Natural killer cell (primary cell): ENCODE measurements around the gene ARL8A. TPM values are rescaled to one million over a fixed set of nuclear protein-coding genes. Genes with fewer than 3 reads are reported as not detected.

ENCODE experiments used
- ATAC-seq, 3 donors: fragments of 150-1000 bp in 2 of 3; fragments of 200-7000 bp in 1 of 3; cut with Tn5 transposase; 1 replicate in 1 of 3; 2 replicates in 2 of 3; pipeline ENCODE4 v1.10.0; 2021; ENCODE audit warnings: mild to moderate bottlenecking in 2 of 3, moderate library complexity in 2 of 3
- DNase-seq, 2 donors: peaks; one replicate each; pipeline versions ENCODE4 v3.0.0 to v3.0.0-alpha.2; 2013 to 2021; ENCODE audit warnings: mixed read lengths in 1 of 2
- H3K27ac ChIP-seq: one replicate; pipeline ENCODE4 v1.5.1; 2013; ENCODE audit warnings: mild to moderate bottlenecking, low read length
- H3K27me3 ChIP-seq: one replicate; pipeline ENCODE4 v1.6.1; 2013; ENCODE audit warnings: low read length; ENCODE audit not compliant: control insufficient read depth, insufficient read depth
- H3K36me3 ChIP-seq: one replicate; pipeline ENCODE4 v1.6.1; 2013; ENCODE audit warnings: low read length; ENCODE audit not compliant: control insufficient read depth, insufficient read depth
- H3K4me1 ChIP-seq: one replicate; pipeline ENCODE4 v1.6.1; 2013; ENCODE audit warnings: low read length; ENCODE audit not compliant: control insufficient read depth, insufficient read depth
- H3K4me3 ChIP-seq: one replicate; pipeline ENCODE4 v1.5.1; 2013; ENCODE audit warnings: low read length
- H3K9me3 ChIP-seq: one replicate; pipeline ENCODE4 v1.6.1; 2013; ENCODE audit warnings: low read length; ENCODE audit not compliant: control insufficient read depth, insufficient read depth
- H3K27ac Mint-ChIP-seq, 2 donors: one replicate each; pipeline ENCODE4 v1.8.0; 2022; ENCODE audit warnings: mild to moderate bottlenecking in 2 of 2, mixed read lengths in 2 of 2, moderate library complexity in 1 of 2
- H3K27me3 Mint-ChIP-seq, 2 donors: one replicate each; pipeline ENCODE4 v1.8.0; 2022; ENCODE audit warnings: low read depth in 2 of 2, mixed read lengths in 2 of 2
- H3K36me3 Mint-ChIP-seq: one replicate; pipeline ENCODE4 v1.8.0; 2022; ENCODE audit warnings: mixed read lengths
- H3K4me1 Mint-ChIP-seq, 2 donors: one replicate each; pipeline ENCODE4 v1.8.0; 2022; ENCODE audit warnings: mixed read lengths in 2 of 2
- H3K4me3 Mint-ChIP-seq: one replicate; pipeline ENCODE4 v1.8.0; 2022; ENCODE audit warnings: mild to moderate bottlenecking, moderate library complexity, mixed read lengths
- H3K9me3 Mint-ChIP-seq, 2 donors: one replicate each; pipeline ENCODE4 v1.8.0; 2022; ENCODE audit warnings: mixed read lengths in 2 of 2
- WGBS: methylation state at CpG from one replicate; pipeline ENCODE4 v1.1.7; 2013; ENCODE audit warnings: missing lambda C conversion rate; ENCODE audit not compliant: insufficient coverage; 5-methylcytosine and 5-hydroxymethylcytosine counted together
- intact Hi-C: fragments of 100-400 bp; cut with micrococcal nuclease; formaldehyde crosslinking; loops from one replicate; pipeline ENCODE4 v1.14.2; 2022
- total RNA-seq, 4 donors: library from RNA; stranded (reverse); fragments of 120-200 nt in 1 of 4; gene quantifications; one replicate each; pipeline versions ENCODE4 v1.2.3 to v1.2.4, GENCODE V29; 2013 to 2022
- TF ChIP-seq, protein P1 (sequence below): fragments of 200-600 bp; IDR thresholded peaks from one replicate; pipeline ENCODE4 v1.8.0; 2022; ENCODE audit warnings: antibody characterized with exemption

ARL8A gene
- total RNA-seq, 3 donors from 2014 or later (not counting 1 experiment from before 2014, with no cell fraction given), result 109 to 120 (median 109) TPM

DNA sequence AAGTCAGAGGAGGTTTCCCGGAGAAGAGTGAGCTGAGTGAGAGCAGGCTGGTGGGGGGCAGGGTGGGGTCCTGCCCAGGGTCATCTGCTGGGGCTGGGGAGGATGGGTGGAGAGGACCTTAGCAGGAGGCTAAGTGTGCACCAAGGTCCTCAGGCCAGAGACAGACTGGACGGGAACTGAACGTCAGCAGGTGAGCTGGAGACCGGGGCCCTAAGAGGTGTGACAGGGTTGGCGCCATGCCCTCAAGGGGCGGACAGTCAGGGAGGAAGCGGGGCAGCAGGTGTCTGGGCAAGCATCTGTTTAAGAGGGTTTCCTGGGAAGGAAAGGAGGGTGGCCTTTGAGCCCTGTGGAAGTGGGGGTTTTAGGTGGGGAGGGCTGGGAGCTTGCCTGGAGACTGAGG, 29.5 kb upstream of the ARL8A start:
- DNase-seq, result no peak
- 85% methylated on average over 7 of the region's 7 CpGs for whole genome bisulfite sequencing
- no peaks in the 10 kb centered on the region for H3K9me3 Mint-ChIP-seq

DNA sequence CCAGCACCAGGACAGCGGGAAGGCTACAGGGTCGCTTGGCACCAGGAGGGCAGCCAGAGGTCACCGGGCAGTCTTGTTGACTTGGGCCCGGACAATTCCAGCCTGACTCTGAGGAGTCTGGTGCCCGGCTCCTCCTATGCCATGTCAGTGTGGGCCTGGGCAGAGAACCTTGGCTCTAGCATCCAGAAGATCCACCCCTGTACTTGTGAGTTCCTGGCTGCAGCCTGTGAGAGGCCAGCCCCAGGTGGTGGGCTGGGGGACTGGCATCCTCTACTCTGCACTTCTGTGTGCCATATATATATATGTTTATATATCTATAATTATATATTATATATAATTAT, 27.4 kb upstream of the ARL8A start:
- H3K27me3 Mint-ChIP-seq, result no peaks in the 10 kb centered on the region
- Histone ChIP-seq H3K27ac (no peak overlapping the region), H3K4me1 (no peaks in the 10 kb centered on the region), H3K36me3 (no peaks in the 10 kb centered on the region), H3K4me3 (no peak overlapping the region), H3K9me3 (no peaks in the 10 kb centered on the region), H3K27me3 (no peaks in the 10 kb centered on the region)
- H3K9me3 Mint-ChIP-seq, result no peaks in the 10 kb centered on the region
- intact Hi-C loops, result no loop called here
- WGBS, result 99% methylated on average over 5 of the region's 5 CpGs
- no peaks in the 10 kb centered on the region for H3K4me1 Mint-ChIP-seq
- DNase-seq (no peak), ATAC-seq (peak in 2 of 3 donors; percentile 2 to 69)
- TF ChIP-seq, protein P1, sequence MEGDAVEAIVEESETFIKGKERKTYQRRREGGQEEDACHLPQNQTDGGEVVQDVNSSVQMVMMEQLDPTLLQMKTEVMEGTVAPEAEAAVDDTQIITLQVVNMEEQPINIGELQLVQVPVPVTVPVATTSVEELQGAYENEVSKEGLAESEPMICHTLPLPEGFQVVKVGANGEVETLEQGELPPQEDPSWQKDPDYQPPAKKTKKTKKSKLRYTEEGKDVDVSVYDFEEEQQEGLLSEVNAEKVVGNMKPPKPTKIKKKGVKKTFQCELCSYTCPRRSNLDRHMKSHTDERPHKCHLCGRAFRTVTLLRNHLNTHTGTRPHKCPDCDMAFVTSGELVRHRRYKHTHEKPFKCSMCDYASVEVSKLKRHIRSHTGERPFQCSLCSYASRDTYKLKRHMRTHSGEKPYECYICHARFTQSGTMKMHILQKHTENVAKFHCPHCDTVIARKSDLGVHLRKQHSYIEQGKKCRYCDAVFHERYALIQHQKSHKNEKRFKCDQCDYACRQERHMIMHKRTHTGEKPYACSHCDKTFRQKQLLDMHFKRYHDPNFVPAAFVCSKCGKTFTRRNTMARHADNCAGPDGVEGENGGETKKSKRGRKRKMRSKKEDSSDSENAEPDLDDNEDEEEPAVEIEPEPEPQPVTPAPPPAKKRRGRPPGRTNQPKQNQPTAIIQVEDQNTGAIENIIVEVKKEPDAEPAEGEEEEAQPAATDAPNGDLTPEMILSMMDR, result no peak
- H3K27ac Mint-ChIP-seq, result no peak overlapping the region
- no peaks in the 10 kb centered on the region for H3K36me3 Mint-ChIP-seq
- no peak overlapping the region for H3K4me3 Mint-ChIP-seq

More for the DNA sequence above, 29.5 kb upstream of the ARL8A start:
- Histone ChIP-seq H3K9me3 (no peaks in the 10 kb centered on the region), H3K4me1 (no peaks in the 10 kb centered on the region), H3K36me3 (no peaks in the 10 kb centered on the region), H3K27me3 (no peaks in the 10 kb centered on the region), H3K27ac (no peak overlapping the region), H3K4me3 (no peak overlapping the region)
- Mint-ChIP-seq H3K27ac (no peak overlapping the region), H3K27me3 (no peaks in the 10 kb centered on the region), H3K4me3 (no peak overlapping the region), H3K36me3 (no peaks in the 10 kb centered on the region), H3K4me1 (no peaks in the 10 kb centered on the region)
- TF ChIP-seq, protein P1, result no peak
- no peak for ATAC-seq
- intact Hi-C loops, result no loop called here

DNA sequence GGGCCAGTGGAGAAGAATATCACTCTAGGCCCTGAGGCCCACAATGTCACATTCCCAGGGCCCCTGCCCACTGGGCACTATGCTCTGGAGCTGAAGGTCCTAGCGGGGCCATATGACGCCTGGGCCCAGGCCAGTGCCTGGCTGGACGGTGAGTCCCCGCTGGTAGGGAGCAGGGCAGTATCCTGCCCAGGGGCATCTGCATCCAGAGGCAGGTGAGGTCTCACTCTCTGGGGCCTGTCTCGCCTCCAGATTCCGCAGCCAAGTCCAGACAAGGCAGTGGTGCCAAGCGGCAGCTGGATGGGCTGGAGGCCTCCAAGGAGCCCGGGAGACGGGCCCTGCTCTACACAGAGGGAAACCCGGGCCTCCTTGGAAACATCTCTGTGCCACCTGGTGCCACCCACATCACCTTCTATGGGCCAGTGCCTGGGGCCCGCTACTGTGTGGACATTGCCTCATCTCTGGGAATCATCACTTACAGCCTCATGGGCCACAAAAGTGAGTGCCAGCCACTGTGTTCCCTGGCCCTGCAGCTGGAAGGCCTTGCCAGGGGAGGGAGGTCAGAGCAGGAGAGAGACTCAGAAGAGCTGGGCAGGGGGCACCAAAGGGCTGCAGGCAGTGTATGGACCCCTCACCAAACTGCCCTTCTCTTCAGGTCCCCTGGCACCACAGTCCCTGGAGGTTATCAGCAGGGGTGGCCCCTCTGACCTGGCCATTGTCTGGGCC, 26.9 kb upstream of the ARL8A start:
- intact Hi-C loops, result no loop called here
- 97% methylated on average over 11 of the region's 11 CpGs for WGBS
- Histone ChIP-seq H3K4me1 (no peaks in the 10 kb centered on the region), H3K4me3 (no peak overlapping the region), H3K27ac (no peak overlapping the region), H3K27me3 (no peaks in the 10 kb centered on the region), H3K9me3 (no peaks in the 10 kb centered on the region), H3K36me3 (no peaks in the 10 kb centered on the region)
- TF ChIP-seq, protein P1, result no peak
- H3K4me3 Mint-ChIP-seq, result no peak overlapping the region
- ATAC-seq (peak in 2 of 3 donors; percentile 21 to 44), DNase-seq (no peak)
- H3K27me3 Mint-ChIP-seq, result no peaks in the 10 kb centered on the region
- H3K4me1 Mint-ChIP-seq, result no peaks in the 10 kb centered on the region
- no peaks in the 10 kb centered on the region for H3K36me3 Mint-ChIP-seq
- no peaks in the 10 kb centered on the region for H3K9me3 Mint-ChIP-seq
- no peak overlapping the region for H3K27ac Mint-ChIP-seq

DNA sequence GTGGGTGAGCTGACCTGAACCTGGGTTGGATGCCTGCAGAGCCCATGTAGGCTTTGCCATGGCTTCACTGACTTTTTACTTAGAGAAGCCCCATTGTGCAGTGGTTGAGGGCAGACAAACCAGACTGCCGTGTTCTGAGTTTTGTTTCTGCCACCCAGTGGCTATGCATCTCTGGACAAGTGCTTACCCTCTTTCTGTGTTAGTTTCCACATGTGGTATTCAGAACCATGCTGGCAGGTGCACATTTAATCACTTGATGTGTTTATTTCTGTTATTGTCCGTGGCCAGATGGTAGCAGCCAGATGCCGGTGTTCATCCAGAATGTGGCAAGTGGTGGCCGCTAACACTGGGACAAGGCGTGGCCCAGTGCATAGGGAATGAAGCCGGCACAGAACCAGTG, 26.2 kb upstream of the ARL8A start:
- H3K4me3 Mint-ChIP-seq, result no peak overlapping the region

More for the DNA sequence above, 26.2 kb upstream of the ARL8A start:
- TF ChIP-seq, protein P1, result no peak
- intact Hi-C loops, result no loop called here
- Mint-ChIP-seq H3K36me3 (no peaks in the 10 kb centered on the region), H3K27ac (no peak overlapping the region), H3K9me3 (no peaks in the 10 kb centered on the region), H3K27me3 (no peaks in the 10 kb centered on the region), H3K4me1 (no peaks in the 10 kb centered on the region)
- H3K27ac ChIP-seq, result no peak overlapping the region
- H3K27me3 ChIP-seq, result no peaks in the 10 kb centered on the region
- ATAC-seq (peak in 1 of 3 donors; percentile 42), DNase-seq (peak in 1 of 2 donors; percentile 40)
- H3K36me3 ChIP-seq, result no peaks in the 10 kb centered on the region
- no peak overlapping the region for H3K4me3 ChIP-seq
- no peaks in the 10 kb centered on the region for H3K9me3 ChIP-seq
- peaks cover 6% of the 10 kb centered on the region for H3K4me1 ChIP-seq
- WGBS, result 80% methylated on average over 6 of the region's 6 CpGs
